LoVo (cell line): Measurements from ENCODE around the gene GGT5.
"Not testable (repeated sequence)": the region's sequence is repeated elsewhere in the genome, so short reads cannot be mapped to it uniquely, and the experiment has no call there.

ENCODE experiments used
- DNase-seq: peaks from one replicate; pipeline ENCODE4 v3.0.0-alpha.2; 2016; ENCODE audit warnings: low spot score

The GGT5 gene

DNA sequence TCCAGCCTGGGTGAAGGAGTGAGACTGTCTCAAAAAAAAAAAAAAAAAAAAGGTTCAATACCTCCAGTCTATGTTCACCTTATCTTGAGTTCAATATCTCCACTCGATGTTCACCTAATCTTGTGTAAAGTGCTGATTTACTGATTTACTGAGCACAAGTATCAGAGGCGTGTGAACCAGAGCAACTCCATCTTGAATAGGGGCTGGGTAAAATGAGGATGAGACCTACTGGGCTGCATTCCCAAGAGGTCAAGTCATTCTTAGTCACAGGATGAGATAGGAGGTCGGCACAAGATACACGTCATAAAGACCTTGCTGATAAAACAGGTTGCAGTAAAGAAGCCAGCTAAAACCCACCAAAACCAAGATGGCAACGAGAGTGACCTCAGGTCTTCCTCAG is 41.0 kb downstream of the GGT5 start:
- not testable (repeated sequence) for DNase-seq

DNA sequence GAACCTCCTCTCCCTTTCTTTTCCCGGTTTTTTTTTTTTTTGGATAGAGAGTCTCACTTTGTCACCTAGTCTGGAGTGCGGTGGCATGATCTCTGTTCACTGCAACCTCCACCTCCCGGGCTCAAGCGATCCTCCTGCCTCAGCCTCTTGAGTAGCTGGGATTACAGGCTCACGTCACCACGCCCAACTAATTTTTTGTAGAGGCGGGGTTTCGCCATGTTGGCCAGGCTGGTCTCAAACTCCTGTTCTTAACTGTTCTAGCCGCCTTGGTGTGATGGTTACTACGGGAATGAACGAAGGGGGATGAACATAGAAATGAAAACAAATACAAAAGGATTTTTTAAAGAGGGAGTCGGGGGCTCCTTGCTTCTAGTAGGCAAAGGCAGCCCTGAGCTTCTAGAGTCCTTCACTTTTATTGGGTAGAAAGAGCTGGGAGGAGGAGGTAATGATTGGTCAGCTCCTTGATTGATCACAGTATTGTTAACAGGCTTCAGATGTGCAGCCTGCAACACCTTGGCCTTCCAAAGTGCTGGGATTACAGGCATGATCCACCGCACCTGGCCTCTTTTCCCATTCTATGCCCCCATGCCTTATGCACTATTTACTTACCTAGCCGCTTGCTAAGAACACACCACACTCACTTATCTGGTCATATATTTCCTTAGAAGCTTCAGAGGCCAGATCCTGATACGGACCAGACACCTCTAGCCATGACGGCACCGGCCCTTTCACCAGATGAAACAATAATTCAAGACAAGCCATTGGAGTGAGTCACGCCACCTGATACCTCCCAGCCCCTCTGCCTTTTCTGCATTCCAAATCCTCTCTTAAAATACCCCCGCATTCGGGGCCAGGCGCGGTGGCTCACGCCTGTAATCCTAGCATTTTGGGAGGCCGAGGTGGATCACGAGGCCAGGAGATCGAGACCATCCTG is 42.9 kb downstream of the GGT5 start:
- no peak for DNase-seq

DNA sequence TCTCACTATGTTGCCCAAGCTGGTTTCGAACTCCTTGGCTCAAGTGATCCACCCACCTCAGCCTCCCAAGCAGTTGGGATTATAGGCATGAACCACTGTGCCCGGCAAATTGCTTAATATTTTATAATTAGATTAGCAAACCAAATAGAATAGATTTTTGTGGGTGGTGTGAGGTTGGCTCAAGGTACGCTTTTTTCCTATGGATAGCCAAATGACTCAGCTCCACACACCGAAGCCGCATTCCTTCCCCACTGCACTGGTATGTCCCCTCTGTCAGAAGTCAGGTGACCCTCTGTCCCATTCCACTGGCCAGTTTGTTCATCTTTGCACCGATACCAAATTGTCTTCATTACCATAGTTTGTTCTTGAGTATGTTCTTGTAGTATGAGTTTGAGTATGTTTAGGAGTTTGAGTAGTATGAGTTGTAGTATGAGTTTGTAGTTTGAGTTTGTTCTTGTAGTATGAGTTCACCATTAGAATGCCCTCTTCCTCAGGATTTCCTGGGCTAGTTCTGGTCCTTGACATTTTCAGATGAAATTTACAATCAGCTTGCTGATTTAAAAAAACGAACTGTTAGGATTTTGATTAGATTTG is 44.2 kb downstream of the GGT5 start:
- no peak for DNase-seq

DNA sequence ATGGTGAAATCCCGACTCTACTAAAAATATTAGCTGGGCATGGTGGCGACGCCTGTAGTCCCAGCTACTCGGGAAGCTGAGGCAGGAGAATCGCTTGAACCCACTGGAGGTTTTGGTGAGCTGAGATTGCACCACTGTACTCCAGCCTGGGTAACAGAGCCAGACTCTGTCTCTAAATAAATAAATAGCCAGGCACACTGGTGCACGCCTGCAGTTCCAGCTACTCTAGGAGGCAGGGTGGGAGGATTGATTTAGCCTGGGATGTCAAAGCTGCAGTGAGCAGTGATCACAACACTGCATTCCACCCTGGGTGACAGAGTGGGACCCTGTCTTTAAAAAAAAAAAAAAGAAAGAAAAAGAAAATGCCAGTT is 46.2 kb downstream of the GGT5 start:
- DNase-seq: no peak

DNA sequence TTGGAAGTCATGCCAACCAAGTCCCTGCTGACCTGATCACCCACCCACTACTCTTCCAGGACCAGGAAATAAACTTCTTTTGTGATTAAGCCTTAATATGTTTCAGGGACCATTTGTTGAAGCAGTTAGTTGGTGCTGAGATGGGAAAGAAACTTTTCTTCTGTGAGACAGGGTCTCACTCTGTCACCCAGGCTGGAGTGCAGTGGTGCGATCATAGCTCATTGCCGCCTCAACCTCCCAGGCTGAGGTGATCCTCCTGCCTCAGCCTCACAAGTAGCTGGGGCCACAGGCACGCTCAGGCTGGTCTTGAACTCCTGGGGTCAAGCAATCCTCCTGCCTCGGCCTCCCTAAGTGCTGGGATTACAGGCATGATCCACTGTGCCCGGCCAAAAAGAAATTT is 53.0 kb downstream of the GGT5 start:
- no peak for DNase-seq

DNA sequence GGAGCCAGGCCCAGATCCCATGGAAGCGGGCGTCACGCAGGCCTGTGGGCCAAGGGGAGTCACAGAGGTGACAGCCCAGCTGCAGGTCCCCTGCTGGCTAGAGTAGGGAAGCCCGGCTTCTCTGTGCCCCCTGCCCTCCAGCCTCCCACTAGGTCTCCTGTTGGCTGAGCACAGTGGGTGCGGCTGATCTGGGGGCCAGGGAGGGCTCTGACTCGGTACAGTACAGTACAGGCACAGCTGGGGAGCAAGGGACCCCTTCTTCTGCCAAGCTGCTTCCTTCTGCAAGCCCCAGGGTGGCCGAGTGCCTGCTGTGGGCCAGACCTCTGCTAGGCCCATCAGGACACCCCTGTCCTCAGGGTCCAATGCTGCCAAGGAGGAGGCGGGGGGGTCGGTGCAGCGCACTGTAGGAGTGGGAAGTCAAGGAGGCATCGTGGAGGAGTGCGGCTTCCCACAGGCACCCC is 53.5 kb downstream of the GGT5 start:
- no peak for DNase-seq

DNA sequence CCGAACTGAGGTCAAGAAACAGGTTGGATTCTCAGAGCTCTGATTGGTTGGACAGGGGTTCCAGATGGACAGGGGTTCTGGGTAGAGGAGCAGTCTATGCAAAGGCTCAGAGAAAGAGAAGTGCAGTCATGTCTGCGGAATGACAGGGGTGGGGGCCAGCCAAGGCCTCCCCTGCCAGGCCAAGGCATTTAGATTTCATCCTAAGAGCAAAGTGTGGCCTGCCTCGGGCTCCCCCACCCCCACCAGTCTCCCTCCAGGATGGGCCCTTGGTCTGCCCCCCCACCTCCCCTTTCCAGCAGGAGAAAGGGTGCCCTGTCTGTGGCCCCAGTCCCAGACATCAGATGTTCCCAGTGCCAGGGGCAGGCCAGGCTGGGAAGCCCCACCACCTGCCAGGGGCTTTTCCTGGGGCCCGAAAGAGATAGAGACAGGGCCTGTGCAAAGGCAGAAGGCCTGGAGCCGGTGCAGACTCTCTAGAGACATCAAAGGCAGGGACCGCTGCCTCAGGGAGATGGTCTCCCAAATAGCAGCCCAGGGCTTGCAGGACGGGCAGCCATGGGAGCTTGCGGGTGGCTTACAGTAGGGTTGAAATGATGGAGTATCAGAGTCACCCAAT is 54.2 kb downstream of the GGT5 start:
- DNase-seq: no peak

DNA sequence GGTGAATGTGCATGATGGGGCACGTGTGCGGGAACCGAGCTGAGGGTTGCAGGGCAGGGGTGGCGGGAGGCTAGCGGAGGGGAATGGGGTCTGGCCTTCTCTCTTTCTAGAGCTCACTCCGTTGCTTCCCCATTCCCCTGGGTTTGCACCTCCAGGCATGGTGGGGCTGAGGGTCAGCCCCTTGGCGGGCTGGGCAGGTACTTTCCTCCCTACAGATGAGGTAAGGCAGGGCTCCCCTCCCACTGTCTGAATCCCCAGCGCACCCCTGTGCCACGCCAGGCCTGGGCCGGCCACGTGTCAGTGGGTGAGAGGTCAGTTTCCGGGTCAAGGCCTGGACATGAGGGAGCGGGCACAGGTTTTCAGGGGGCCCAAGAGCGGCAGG is 54.7 kb downstream of the GGT5 start:
- no peak for DNase-seq

DNA sequence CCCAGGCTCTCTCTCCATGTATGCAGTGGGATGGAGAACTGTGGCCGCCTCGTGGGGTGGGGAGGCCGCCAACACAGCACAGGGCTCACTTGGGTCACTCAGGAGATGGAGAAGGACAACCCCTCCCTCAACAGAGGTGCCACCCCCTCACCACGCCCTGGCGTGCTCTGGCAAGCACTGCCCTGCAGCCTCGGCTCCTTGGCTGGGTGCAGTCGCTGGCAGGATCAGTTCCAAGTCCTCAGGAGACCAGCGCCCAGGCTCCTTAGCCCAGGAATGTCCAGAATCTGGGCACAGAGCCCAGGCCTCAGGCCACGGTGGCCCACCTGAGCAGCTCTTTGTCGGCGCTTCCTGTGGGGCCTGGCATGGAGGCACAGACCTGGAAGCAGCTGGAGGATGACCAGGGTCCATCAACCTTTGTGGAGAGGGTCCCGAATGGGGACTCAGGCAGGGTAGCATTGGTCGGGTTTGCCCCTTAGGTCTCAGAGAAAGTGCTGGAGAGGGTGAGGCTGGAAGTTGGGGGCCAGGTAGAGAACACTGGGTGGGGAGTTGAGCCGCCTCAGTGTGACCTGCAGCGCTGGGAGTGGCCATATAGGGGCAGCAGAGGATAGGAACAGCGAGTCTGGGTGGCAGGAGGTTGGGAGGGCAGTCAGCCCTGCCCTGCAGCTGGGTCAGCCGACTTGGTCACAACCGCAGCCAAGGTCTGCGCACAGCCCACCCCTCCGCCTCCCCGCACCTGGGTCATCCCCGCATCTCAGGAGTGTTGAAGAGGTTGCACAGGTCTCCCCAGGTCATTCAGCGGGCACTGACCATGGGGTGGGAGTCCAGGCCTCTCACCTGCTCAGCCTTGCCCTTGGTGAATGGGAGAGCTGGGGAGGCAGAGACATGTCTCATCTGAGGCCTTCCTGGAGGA is 55.4 kb downstream of the GGT5 start:
- DNase-seq: peak; percentile 48

DNA sequence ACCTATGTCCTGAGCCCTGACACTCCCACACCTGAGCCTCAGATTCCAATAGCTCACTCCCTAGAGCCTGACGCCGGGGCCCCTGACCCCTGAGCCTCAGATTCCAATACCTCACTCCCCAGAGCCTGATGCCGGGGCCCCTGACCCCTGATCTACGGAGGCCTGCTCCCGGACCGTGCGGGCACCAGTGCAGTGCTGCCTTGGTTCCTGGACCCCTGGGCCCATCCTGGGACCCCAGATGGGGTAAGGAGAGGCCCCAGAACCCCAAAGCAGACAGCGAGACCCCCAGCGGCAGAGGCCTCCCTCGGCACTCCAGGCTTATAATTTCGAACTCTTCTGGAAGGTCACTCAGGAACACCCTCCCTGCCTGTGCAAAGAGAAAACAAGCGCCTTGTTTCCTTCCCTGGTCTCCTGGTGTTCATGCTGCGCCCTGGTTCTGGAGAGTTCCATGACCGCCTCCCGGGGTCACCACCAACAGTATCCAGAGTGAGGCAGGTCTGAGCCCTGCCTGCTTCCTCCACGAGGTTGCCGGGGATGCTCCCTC is 56.1 kb downstream of the GGT5 start:
- no peak for DNase-seq

DNA sequence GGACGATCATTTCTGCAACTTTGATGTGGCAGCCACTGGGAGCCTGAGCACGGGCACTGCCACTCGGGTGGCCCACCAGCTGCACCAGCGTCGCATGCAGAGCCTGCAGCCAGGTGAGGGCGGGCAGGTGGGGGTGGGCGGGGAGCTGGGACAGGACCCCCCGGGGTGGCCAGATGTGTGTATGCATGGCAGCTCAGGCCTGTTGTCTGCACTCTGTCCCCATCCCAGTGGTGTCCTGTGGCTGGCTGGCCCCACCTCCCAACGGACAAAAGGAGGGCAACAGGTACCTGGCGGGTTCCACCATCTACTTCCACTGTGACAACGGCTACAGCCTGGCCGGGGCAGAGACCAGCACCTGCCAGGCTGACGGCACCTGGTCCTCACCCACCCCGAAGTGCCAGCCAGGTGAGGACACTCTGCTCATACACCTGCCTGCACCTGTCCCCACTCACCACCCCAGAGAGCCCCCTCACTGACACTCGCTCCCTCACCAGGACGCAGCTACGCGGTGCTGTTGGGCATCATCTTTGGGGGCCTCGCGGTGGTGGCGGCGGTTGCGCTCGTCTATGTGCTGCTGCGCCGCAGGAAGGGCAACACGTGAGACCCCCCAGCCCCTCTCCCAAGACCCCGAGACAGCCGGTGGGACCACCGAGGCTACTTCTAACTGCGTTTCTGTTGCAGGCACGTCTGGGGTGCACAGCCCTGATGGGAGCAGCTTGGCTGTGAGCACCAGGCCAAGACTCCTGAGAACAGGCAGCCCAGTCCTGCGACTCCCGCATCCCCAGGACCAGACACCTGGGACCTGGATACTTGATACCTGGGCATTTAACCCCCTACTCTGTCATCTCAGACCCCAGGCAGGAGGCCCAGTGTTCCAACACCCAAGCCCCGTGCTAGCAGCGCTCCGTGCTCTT is 56.9 kb downstream of the GGT5 start:
- DNase-seq: no peak

DNA sequence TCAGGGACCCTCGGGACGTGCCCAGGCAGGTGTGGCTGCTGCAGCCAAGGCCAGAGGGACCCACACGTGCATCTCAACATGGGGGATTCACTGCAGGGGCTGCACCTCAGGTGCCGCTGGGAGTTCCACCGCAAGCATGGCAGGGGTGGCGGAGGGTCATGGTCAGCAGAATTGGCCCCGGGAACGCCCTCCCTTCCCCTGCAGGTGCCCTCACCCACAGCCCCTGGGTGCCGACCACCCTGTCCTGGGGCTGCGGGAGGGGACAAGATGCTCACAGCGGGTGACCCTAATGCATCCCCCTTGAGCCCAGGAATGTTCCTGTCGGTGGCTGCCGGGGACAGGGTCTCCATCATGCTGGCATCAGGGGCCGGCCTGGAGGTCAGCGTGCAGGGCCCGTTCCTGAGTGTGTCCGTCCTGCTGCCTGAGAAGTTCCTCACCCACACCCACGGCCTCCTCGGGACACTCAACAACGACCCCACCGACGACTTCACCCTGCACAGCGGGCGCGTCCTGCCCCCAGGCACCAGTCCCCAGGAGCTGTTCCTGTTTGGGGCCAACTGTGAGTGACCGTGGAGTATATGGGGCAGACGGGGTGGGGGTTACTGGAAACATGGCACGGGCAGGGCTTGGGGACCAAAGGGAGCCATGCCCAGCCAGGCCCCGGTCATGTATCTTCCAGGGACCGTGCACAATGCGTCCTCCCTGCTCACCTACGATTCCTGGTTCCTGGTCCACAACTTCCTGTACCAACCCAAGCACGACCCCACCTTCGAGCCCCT is 57.8 kb downstream of the GGT5 start:
- DNase-seq: no peak

DNA sequence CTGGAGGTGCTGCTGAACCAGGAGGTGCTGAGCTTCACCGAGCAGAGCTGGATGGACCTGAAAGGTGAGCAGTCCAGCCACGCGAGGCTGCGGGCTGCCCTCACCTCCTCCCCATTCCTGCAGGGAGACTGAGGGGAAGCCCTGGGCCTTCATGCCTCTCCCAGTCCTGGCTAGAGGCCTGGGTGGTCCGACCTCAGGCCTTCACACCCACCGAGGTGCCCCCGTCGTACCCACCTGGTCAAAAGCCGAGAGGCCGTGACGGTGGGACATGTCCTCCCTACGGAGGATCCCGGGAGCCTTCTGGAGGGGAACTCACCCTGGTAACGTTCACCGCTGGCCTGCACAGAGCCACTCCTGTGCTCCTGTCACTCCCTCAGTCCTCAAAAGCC is 58.5 kb downstream of the GGT5 start:
- DNase-seq: no peak

DNA sequence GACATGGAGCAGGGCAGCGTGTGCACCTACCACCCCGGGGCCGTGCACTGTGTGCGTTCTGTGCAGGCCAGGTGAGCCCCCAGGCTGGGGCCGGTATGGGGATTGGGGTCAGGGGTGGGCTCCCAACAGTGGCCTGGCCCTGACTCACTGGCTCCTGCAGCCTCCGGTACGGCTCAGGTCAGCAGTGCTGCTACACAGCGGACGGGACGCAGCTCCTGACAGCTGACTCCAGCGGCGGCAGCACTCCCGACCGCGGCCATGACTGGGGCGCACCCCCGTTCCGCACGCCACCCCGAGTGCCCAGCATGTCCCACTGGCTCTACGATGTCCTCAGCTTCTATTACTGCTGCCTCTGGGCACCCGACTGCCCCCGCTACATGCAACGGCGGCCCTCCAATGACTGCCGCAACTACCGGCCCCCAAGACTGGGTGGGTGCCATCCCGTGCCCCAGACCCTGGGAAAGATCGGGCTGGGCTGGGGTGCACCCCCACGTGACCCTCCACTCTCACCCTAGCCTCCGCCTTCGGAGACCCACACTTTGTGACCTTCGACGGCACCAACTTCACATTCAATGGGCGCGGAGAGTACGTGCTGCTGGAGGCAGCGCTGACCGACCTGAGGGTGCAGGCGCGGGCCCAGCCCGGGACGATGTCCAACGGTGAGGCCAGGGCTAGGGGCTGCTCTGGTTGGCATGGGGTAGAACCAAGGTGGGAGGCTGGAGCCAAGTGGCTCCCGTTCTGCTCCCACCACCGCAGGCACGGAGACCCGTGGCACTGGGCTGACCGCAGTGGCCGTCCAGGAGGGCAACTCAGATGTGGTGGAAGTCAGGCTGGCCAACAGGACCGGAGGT is 59.2 kb downstream of the GGT5 start:
- DNase-seq: no peak

DNA sequence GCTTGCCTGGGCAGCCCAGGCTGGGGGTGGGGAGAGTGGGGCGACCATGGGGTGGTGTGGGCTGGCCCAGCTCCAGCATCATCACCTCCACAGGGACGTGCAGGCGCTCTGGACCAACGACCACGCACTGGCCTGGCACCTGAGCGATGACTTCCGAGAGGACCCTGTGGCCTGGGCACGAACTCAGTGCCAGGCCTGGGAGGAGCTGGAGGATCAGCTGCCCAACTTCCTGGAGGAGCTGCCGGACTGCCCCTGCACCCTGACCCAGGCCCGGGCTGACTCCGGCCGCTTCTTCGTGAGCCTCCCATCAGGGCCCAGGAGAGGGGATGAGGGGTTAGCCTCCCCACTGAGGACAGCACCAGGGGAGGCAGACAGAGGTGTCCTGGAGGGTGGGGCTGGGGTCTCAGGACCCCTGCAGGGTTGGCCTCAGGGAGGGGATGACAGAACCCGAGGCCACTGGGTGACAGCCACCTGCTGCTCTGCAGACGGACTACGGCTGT is 59.8 kb downstream of the GGT5 start:
- no peak for DNase-seq

DNA sequence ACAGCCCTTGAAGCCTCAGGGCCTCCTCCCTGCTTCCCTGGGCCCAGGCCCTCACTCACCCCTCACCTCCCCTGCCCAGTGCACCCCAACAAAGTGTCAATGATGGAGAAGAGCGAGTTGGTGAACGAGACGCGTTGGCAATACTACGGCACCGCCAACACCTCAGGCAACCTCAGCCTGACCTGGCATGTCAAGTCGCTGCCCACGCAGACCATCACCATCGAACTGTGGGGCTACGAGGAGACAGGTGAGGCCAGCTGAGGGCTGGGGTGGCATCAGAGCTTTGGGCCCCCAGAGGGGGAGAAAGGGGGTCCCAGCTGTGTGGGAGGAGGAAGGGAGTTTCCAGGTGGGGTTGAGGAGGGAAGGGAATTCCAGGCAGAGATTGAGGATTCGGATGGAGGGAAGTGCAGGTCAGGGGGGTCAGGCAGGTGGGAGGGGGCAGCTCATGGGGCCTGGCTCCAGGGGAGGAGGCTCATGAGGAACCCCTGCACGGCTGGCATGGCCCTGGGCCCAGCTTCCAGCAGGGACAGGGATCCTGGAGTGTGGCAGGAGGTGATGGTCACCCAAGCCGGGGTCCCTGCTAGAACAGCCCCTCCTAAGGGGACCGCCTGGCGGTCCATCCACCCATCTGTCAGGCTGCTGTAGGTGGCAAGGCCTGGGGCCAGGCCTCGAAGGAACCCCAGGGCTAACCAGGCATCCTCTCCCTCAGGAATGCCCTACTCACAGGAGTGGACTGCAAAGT is 60.7 kb downstream of the GGT5 start:
- DNase-seq: no peak

DNA sequence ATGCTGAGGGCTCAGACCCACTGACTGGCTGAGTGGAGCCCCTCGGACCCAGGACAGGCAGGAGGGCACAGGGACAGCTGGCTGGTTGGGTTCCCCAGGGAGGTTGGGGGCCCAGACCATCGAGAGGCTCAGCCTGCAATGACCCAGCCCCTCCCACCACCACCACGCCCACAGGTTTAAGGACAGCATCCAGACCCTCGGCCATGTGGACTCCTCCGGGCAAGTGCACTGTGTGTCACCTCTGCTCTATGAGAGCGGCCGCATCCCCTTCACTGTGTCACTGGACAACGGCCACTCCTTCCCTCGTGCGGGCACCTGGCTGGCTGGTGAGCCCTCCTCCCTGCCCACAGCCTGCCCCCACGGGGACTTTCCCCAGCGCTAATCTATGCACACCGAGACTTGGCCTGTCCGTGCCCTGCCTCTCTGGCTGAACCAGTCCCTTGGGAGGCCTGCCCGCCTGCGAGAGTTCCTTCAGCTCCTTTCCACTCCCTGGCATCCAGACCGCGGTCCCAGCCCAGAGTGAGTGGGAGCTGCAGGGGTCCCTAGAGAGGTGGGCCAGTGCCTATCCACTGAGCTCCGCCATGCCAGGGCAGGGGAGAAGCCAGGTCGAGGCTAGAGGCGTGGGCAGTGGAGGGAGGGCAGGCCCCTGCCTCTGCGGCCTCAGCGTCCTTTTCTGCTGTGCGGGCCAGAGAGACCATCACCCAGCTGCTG is 61.4 kb downstream of the GGT5 start:
- no peak for DNase-seq

DNA sequence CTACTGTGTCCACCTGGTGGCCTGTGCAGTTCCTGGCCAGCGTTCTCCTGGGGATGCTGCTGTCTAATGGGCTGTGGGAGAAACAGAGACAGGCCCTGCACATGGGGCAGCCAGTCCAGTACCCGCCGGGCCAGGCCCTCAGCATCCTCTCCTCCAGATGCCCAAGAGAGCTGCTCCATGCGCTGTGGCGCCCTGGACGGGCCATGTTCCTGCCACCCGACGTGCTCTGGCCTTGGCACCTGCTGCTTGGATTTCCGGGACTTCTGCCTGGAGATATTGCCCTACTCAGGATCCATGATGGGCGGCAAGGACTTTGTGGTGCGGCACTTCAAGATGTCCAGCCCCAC is 62.0 kb downstream of the GGT5 start:
- DNase-seq: not testable (repeated sequence)
